NT2/D1 (cell line): ENCODE measurements around the gene ATP1A2.

Experiments used
- SUZ12 ChIP-seq: IDR thresholded peaks from 2 replicates; pipeline ENCODE4 v1.6.1; 2011; ENCODE audit not compliant: insufficient read length, insufficient read depth; ENCODE audit errors: extremely low read depth
- YY1 ChIP-seq: IDR thresholded peaks from 2 replicates; pipeline ENCODE4 v1.6.1; 2011; ENCODE audit not compliant: insufficient read length, insufficient read depth
- ZNF274 ChIP-seq: IDR thresholded peaks from 2 replicates; pipeline ENCODE4 v1.6.1; 2011; ENCODE audit warnings: mild to moderate bottlenecking, low read depth, low read length

- no peak for TF ChIP-seq YY1
- no peak for TF ChIP-seq SUZ12
- TF ChIP-seq ZNF274, result no peak
These were observed 44.3 kb downstream of the ATP1A2 start for GRCh38 chr1:160159846-160160245.
